Amygdala (tissue), 56 donors: ENCODE results near the gene ATG13.

Experiments used
- DNase-seq, 56 donors: peaks; one replicate each; lab custom pipeline; 2025; lab: John Stamatoyannopoulos, UW

Gene ATG13

DNA sequence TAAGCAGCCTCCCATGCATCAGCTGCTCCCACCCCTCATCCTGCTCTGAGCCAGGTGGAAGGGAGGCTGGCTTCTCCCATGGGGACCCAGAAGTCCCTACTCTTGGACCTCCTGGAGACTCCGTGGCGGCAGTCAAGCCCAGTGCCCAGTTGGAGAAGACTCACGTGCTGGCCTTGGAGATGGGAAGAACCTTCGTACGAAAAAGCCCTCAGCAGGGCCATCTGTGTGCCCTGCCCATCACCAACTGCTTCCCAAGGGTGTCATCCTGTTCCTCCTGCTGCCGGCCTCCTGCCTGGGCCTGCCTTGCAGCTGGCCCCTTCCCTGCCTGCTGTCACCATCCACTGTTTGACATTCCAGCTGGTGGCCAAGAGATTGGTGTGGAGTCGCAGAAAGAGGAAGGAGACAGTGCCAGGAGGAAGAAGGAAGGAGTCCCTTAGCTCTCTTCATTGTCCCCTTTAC, 55.1 kb downstream of the ATG13 start:
- DNase-seq = no peak

DNA sequence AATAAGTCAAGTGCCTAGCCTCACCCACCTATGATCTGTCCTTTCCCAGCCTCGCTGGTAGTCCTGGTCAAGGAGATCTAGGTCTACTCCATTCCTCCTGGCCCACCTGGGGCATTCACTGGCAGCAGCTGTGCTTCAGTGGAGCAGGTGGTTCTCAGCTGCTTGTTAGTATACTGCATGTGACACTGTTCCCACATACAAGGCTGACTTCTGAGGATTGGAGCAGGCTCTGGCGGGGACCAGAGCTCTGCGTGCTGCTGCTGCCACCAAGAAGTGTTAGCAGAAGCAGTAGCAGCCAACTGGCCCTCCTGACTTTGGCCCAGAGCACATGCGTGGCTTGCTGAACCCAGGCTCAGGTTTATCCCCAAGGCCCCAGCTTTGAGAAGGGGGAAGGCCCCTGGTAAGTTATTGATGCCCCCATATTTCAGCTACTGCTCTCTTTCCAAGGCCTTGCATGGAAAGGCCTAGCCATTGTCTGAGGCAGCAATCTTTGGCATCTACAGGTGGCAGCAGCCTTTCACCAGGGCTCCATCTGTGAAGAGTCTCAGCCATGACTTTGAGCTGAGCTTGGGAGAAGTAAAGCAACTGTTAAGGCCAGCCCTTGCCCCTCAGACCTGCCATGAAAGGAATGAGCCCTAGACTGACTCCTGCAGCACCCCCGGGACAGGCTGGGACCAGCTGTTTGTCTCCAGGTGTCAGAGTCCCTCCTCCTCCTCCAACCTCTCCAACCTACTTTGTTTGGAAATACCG, 56.5 kb downstream of the ATG13 start:
- no peak for DNase-seq

GRCh38 chr11:46674463-46675287, 57.3 kb downstream of the ATG13 start:
- DNase-seq = no peak

GRCh38 chr11:46675288-46675851, 58.0 kb downstream of the ATG13 start:
- peak in 22 of 56 donors; percentile 30 to 75 (median 50) for DNase-seq

GRCh38 chr11:46675949-46676348, 58.6 kb downstream of the ATG13 start:
- DNase-seq = no peak

- DNase-seq = peak in 2 of 56 donors; percentile 23 to 33
Measured at GRCh38 chr11:46676436-46677158, 59.2 kb downstream of the ATG13 start.

GRCh38 chr11:46677169-46677568, 59.8 kb downstream of the ATG13 start:
- DNase-seq = no peak

DNA sequence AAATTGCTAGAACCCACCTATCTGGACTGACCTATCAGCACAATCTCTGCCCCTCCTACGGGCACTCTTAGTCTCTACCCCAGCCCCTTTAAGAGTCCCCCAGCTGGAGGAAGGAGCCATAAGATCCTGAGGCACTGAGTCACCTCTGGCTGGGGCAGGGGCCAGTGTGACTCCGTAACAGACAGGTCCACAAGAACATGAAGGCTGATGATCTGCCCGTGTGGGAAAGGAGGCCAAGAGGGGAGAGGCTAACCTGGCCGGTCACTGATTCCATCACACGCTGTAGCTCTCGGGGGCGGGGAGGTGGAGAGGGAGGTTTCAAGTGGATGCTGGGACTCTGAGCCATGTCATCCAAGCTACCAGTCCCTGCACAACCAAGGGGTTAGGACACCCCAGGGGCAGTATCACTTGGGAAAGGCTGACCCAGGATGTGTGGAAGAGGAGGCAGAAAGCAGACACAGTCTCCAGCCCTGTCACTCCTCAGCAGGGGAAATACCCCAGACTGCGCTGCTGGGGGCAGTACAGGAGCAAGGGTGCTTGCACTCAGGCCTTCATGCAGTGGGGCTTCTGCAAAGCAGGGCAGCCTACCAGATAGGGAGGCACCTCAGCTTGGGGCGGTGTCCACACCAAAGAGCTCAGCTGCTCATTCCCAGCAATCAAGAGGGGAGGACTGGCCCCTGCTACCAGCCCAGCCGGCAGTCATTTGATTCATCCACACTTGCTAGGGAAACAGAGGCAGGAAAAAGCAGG, 60.8 kb downstream of the ATG13 start:
- DNase-seq = no peak

DNA sequence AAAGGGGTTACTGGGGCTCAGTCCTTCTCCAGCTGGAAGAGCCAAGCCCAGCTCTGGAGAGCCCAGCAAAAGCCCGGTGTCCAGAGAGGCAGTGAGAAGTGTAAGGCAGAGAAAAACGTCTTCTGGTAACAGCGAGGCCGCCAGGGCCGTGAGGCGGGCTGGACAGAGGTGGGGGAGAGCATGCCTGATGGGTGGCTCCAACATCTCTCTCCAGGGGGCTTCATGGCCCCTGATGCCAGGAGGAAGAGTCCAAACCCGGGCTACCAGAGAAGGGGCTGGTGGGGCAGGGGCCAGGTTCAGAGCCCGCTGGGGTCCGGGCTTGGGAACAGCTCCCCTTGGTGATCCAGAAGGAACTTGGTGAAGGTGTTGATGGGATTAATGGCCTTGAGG, 61.4 kb downstream of the ATG13 start:
- DNase-seq = no peak

DNA sequence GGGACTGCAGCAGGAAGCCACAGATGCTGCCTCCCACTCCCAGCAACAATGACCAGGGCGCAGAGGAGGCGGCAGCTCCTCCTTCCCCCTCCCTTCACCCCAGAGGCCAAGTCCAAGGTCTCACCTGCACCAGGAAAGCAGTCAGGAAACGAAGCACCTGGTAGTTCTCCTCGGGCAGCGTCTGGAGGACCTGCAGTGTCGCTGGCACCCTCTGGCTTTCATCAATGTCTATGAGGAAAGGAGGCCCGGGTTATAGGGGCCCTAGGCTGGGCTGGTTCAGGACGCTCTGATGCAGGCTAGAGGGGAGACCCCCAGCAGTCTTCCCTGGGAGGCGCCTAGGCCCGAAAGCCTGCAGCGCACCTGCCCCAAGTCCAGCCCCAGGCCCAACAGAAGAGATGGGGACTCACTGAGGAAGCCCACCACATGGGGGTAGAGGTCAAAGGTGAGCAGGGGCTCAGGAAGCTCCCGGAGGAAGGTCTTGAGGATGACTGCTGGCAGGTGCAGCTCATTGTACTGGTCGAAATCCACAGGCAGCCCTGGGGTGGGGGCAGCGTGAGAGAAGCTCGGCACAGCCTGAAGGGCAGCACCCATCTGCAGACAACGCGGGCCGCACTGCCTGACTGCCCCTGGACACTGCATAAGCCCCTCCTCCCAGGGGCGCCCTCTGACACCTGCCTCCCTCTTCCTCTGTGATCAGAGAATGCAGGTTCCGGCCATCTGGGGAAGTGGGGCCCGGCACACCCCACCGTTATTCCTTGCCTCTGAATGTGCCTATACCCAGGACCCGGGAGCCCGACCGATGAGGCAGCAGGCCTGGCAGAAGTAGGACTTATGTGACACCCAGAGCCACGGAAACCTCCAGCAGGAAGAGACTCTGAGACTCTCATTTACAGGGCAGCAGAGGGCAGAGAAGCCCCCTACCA, 62.1 kb downstream of the ATG13 start:
- no peak for DNase-seq

GRCh38 chr11:46680164-46680760, 62.9 kb downstream of the ATG13 start:
- DNase-seq = no peak

DNA sequence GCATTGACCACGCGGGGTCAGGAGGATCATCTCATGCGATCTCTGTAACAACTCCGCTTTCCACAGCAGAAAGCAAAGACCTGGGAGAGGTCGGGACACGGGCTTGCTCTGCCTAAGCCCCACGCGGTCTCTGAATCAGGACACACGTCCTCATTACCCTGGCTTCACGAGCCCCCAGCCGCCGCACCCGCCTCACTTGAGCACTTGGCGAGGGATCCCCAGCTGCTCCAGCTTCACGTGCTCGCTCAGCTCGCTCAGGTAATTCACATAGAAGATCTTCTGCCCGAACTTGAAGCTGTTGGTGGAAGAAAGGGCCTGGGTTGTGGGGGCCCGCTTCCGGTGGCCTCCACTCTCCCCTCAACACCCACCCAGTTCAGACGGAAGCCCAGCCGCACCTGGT, 63.5 kb downstream of the ATG13 start:
- no peak for DNase-seq

DNA sequence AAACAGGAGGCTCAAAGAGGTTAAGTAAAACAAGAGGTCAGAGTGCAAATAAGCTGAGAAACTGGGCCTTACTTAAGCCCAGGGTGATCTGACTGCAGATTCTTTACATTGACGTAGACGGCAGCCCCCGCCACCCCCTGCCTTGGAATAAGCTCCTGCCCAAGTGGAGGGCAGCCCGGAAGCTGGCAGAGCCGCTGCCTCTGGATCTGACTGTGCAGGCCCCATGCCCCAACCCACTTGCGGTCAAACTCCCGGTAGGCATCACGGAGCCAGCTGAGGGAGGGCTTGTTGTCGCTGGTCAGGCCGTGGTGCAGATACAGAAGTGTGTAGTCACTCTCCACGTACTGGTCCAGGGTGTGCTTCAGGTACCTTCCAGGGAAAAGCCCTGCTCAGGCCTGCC, 64.5 kb downstream of the ATG13 start:
- no peak for DNase-seq

DNA sequence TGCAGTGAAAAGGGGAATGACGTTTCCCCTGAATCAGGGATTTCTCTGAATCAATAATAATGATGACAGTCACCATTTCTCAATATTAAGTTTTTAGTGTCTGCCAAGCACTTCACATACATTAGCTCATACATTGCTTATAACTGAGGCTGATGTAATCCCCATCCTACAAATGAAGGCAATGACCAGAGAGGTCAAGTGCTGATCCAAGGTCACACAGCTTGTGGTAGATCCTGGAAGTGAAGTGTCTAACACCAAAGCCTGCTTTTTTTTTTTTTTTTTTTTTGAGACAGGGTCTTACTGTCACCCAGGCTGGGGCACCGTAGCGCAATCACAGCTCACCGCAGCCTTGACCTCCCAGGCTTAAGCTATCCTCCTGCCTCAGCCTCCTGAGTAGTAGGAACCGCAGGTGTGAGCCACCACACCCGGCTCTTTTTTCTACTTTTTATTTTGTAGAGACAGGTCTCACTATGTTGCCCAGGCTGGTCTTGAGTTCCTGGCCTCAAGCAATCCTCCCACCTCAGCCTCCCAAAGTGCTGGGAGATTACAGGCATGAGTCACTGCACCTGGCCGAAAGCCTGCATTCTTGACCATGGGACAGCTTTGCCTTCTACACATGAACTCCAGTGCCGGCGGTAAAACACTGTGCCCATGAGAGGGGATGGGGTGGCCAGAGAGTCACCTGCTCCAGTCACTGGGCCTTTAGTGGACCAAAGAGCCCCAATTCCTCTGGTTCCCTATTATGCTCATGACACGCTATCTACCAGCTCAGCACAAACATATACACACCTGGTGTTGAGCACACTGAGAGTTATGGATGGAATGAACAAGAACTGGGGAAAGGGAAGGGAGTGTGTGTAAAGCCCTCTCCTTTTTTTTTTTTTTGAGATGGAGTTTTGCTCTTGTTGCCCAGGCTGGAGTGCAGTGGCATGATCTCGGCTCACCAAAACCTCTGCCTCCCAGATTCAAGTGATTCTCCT, 65.7 kb downstream of the ATG13 start:
- DNase-seq = no peak

GRCh38 chr11:46684367-46684766, 67.0 kb downstream of the ATG13 start:
- DNase-seq = peak in 1 of 56 donors; percentile 22

GRCh38 chr11:46686886-46687795, 69.8 kb downstream of the ATG13 start:
- DNase-seq = peak in 14 of 56 donors; percentile 15 to 51 (median 32)
